K562 (cell line): Measurements from ENCODE around the gene ATXN1. TPM values are rescaled to one million over a fixed set of nuclear protein-coding genes. Genes with fewer than 3 reads are reported as not detected.

Experiments used
- ARID3A ChIP-seq: IDR thresholded peaks from 2 replicates; pipeline ENCODE4 v1.6.1; 2012; ENCODE audit warnings: low read depth, low read length, improper control_type of control experiment, borderline replicate concordance
- CBFA2T2 ChIP-seq: fragments of 450-650 bp; conservative IDR thresholded peaks from 2 replicates; pipeline ENCODE4 v1.6.1; 2017; ENCODE audit warnings: mild to moderate bottlenecking
- CXXC5 ChIP-seq: fragments of 250-450 bp; sonication (Bioruptor Pico); IDR thresholded peaks from 2 replicates; pipeline ENCODE4 v1.8.0; 2022; ENCODE audit warnings: inconsistent platforms, mild to moderate bottlenecking, moderate library complexity
- ERF ChIP-seq: fragments of 450-650 bp; formaldehyde crosslinking; IDR thresholded peaks from 2 replicates; pipeline ENCODE4 v1.4.0; 2020; ENCODE audit warnings: mild to moderate bottlenecking, mixed read lengths
- REST ChIP-seq, 2 experiments: fragments of 450-650 bp; formaldehyde crosslinking in 1 of 2; IDR thresholded peaks; 2 replicates each; pipeline versions ENCODE4 v1.4.0 to v1.6.1; 2014 to 2020; ENCODE audit warnings: mild to moderate bottlenecking in 2 of 2, borderline replicate concordance in 1 of 2, low read depth in 1 of 2
- SMARCC2 ChIP-seq: fragments of 450-650 bp; IDR thresholded peaks from 2 replicates; pipeline ENCODE4 v1.6.1; 2017; ENCODE audit warnings: antibody characterized with exemption, moderate library complexity, mild to moderate bottlenecking, low read depth
- TEAD4 ChIP-seq, 2 experiments: sonication (generic) in 1 of 2; formaldehyde crosslinking in 1 of 2; IDR thresholded peaks; 2 replicates each; pipeline versions ENCODE4 v1.6.1 to v1.8.0; 2012 to 2022; ENCODE audit warnings: borderline replicate concordance in 1 of 2, inconsistent platforms in 1 of 2, low read length in 1 of 2, mild to moderate bottlenecking in 1 of 2, missing genetic modification reagents in 1 of 2
- ZNF175 ChIP-seq: fragments of 200-800 bp; sonication (Bioruptor generic); IDR thresholded peaks from 2 replicates; pipeline ENCODE4 v1.6.1; 2016; ENCODE audit warnings: low read depth, mild to moderate bottlenecking, missing genetic modification characterization, missing compliant biosample characterization
- ZNF830 ChIP-seq: fragments of 250-450 bp; sonication (Bioruptor Pico); IDR thresholded peaks from 2 replicates; pipeline ENCODE4 v1.5.0; 2021; ENCODE audit warnings: mild to moderate bottlenecking
- polyA plus RNA-seq, 8 experiments: library from polyadenylated mRNA; depleted of rRNA in 4 of 8; stranded (reverse) in 5 of 8; unstranded in 3 of 8; fragments of >200 nt; fragmentation: Nextera tagmentation in 2 of 8; fragmentation: Illumina TruSeq in 1 of 8; extraction: Ambion mirVana in 2 of 8; extraction: Trizol in 1 of 8; gene quantifications; 2 replicates each; pipeline versions ENCODE4 v1.2.1 to v1.2.3, GENCODE V29; 2011 to 2014; ENCODE audit warnings: inconsistent platforms in 1 of 8, missing spikeins in 1 of 8
- total RNA-seq, 7 experiments: library from RNA; depleted of rRNA in 6 of 7; stranded (reverse); fragments of >200 nt in 6 of 7; fragmentation: Illumina TruSeq in 2 of 7; extraction: Trizol in 2 of 7; gene quantifications; 2 replicates each; pipeline versions ENCODE4 v1.2.1 to v1.2.3, GENCODE V29; 2011 to 2021; ENCODE audit warnings: low replicate concordance in 1 of 7
- TF ChIP-seq, protein P1 (sequence below): fragments of 450-650 bp; IDR thresholded peaks from 2 replicates; pipeline ENCODE4 v1.6.1; 2017; ENCODE audit warnings: antibody characterized with exemption
- TF ChIP-seq, protein P2 (sequence below), 2 experiments: IDR thresholded peaks in 1 of 2; conservative IDR thresholded peaks in 1 of 2; 2 replicates each; pipeline ENCODE4 v1.6.1; 2016; ENCODE audit warnings: low read depth in 2 of 2, mild to moderate bottlenecking in 1 of 2, missing compliant biosample characterization in 1 of 2, missing genetic modification characterization in 1 of 2, moderate library complexity in 1 of 2

Gene ATXN1
- total and polyA plus RNA-seq, 9 of the 15 experiments (the other 6 are each of a cell fraction or from before 2014, with no cell fraction given) = under 0.01 to 1.2 (median 0.58) TPM

DNA sequence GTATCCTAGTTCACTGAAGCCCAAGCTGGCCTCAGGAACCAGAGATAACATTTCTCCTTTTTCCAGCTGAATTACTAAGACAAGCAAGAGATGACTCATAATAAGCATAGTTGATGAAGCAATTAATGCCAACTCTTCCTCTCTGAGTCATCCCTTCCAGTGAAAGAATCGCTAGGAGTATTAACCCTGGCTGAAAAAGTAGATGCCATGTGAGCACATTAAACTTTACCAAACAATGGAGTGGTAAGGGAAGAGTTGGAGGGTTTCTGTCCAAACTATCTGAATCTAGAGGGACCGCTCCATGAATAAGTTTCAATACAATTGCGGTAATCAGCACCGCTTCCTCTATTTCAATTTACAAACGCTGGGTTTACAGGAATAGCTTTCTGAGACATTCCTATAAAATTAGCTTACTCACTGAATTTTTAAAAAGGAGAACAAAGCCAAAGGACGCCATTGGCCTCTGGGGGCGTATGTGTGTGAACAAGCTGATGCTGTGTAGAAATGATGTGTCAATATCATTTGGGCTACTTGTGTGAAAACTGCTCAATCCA is 48.3 kb downstream of the ATXN1 start (continued):
- TF ChIP-seq CXXC5 (CRISPR knock-in tag) (no peak), ERF (CRISPR knock-in tag) (no peak), TEAD4 (IDR thresholded peaks at IDR 0.05; ENCODE audit: low read length) (peak; percentile 73; the same call in 1 of the 2 replicates), TEAD4 (CRISPR knock-in tag; IDR thresholded peaks at IDR 0.05; ENCODE audit: borderline replicate concordance) (no peak), SMARCC2 (peak; percentile 76; the same call in 1 of the 2 replicates), CBFA2T2 (peak; percentile 67), REST (IDR thresholded peaks at IDR 0.05; ENCODE audit: borderline replicate concordance) (no peak), REST (CRISPR knock-in tag; IDR thresholded peaks at IDR 0.05; ENCODE audit: low read depth) (no peak), ZNF830 (CRISPR knock-in tag) (no peak), ARID3A (no peak), ZNF175 (CRISPR knock-in tag) (no peak)
- TF ChIP-seq, protein P1, sequence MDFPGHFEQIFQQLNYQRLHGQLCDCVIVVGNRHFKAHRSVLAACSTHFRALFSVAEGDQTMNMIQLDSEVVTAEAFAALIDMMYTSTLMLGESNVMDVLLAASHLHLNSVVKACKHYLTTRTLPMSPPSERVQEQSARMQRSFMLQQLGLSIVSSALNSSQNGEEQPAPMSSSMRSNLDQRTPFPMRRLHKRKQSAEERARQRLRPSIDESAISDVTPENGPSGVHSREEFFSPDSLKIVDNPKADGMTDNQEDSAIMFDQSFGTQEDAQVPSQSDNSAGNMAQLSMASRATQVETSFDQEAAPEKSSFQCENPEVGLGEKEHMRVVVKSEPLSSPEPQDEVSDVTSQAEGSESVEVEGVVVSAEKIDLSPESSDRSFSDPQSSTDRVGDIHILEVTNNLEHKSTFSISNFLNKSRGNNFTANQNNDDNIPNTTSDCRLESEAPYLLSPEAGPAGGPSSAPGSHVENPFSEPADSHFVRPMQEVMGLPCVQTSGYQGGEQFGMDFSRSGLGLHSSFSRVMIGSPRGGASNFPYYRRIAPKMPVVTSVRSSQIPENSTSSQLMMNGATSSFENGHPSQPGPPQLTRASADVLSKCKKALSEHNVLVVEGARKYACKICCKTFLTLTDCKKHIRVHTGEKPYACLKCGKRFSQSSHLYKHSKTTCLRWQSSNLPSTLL = no peak
- TF ChIP-seq, protein P2, sequence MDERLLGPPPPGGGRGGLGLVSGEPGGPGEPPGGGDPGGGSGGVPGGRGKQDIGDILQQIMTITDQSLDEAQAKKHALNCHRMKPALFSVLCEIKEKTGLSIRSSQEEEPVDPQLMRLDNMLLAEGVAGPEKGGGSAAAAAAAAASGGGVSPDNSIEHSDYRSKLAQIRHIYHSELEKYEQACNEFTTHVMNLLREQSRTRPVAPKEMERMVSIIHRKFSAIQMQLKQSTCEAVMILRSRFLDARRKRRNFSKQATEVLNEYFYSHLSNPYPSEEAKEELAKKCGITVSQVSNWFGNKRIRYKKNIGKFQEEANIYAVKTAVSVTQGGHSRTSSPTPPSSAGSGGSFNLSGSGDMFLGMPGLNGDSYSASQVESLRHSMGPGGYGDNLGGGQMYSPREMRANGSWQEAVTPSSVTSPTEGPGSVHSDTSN (CRISPR knock-in tag; IDR thresholded peaks at IDR 0.05; ENCODE audit: low read depth) = no peak
- TF ChIP-seq, protein P2 (tag; conservative IDR thresholded peaks at IDR 0.05; ENCODE audit: low read depth) = no peak
